HUES48 (cell line): ENCODE results near the gene HSPG2.
A peak's percentile ranks its signal among the peaks of the same experiment; 100 is the strongest.

Experiments used
- H3K27ac ChIP-seq: one replicate; pipeline ENCODE4 v1.7.0; 2013; ENCODE audit warnings: low read depth, low read length, inconsistent platforms
- H3K27me3 ChIP-seq: 2 replicates; pipeline ENCODE4 v1.6.1; 2013; ENCODE audit warnings: mild to moderate bottlenecking, low read length; ENCODE audit not compliant: control insufficient read depth, insufficient read depth
- H3K36me3 ChIP-seq: 2 replicates; pipeline ENCODE4 v1.6.1; 2013; ENCODE audit warnings: low read length; ENCODE audit not compliant: control insufficient read depth, insufficient read depth
- H3K4me1 ChIP-seq: 2 replicates; pipeline ENCODE4 v1.6.1; 2013; ENCODE audit warnings: mild to moderate bottlenecking, low read length; ENCODE audit not compliant: control insufficient read depth, insufficient read depth
- H3K4me3 ChIP-seq: 2 replicates; pipeline ENCODE4 v1.5.1; 2013; ENCODE audit warnings: mild to moderate bottlenecking, low read depth, low read length
- H3K9ac ChIP-seq: 2 replicates; pipeline ENCODE4 v1.6.1; 2013; ENCODE audit warnings: mild to moderate bottlenecking, low read depth, low read length, moderate library complexity
- H3K9me3 ChIP-seq: 2 replicates; pipeline ENCODE4 v1.6.1; 2013; ENCODE audit warnings: low read length; ENCODE audit not compliant: control insufficient read depth, insufficient read depth

The HSPG2 gene

DNA sequence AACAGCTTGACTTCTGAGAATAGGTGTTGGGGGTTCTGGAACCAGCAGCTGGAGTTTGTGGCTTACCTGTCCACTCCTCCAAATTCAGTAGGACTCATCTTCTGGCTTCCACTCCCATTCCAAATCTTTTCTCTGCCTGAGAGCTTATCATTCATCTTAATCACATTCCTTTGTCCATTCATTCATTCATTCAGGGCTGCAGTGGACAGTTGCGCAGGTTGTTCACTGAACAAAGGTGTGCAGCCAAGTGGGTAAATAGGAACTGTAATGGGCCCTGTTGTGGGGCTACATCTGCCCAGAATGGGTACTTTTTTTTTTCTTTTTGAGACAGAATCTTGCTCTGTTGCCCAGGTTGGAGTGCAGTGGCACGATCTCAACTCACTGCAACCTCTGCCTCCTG is 3.4 kb upstream of the HSPG2 start:
- Histone ChIP-seq H3K4me3 (no peak overlapping the region), H3K9ac (no peak overlapping the region), H3K9me3 (no peaks in the 10 kb centered on the region), H3K27me3 (no peaks in the 10 kb centered on the region; the same call in 1 of the 2 replicates), H3K4me1 (peaks cover 26% of the 10 kb centered on the region), H3K27ac (no peak overlapping the region), H3K36me3 (no peaks in the 10 kb centered on the region)

DNA sequence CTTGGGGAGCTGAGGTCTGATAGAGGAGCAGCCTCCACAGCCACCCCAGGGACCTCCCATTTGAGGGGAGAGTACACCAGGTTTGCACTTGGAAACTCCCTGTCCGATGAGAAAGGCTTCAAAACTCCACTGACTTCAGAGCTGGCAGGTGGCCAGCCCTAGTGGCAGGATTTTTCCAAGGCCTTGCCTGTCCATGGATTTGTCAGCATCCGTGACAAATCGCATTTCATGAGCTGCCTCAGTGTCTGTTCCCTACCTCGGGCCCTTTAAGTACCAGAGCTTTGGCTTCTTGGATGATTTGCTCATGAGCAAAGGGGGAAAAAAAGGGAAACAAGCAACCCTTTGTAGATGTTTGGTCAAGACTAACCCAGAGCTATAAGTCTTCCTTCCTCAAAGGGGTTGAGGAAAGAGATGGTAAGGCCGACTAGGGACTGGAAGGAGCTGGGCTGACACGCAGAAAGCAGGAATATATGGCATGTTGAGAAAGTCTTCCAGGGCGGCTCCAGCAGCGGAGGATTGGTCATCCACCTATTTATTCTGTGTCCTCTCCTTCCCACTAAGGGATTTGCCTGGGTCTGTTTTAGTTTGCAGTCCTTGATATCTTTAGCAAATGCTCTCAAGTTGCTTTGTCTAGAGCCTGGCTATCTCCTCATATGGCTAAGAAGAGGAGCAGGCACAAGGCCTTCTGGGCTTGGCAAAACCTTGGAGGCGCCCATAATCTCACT is 2.7 kb upstream of the HSPG2 start:
- Histone ChIP-seq H3K36me3 (no peaks in the 10 kb centered on the region), H3K27me3 (no peaks in the 10 kb centered on the region; the same call in 1 of the 2 replicates), H3K9me3 (no peaks in the 10 kb centered on the region), H3K4me1 (peaks cover 31% of the 10 kb centered on the region), H3K9ac (no peak overlapping the region), H3K27ac (no peak overlapping the region), H3K4me3 (no peak overlapping the region)

DNA sequence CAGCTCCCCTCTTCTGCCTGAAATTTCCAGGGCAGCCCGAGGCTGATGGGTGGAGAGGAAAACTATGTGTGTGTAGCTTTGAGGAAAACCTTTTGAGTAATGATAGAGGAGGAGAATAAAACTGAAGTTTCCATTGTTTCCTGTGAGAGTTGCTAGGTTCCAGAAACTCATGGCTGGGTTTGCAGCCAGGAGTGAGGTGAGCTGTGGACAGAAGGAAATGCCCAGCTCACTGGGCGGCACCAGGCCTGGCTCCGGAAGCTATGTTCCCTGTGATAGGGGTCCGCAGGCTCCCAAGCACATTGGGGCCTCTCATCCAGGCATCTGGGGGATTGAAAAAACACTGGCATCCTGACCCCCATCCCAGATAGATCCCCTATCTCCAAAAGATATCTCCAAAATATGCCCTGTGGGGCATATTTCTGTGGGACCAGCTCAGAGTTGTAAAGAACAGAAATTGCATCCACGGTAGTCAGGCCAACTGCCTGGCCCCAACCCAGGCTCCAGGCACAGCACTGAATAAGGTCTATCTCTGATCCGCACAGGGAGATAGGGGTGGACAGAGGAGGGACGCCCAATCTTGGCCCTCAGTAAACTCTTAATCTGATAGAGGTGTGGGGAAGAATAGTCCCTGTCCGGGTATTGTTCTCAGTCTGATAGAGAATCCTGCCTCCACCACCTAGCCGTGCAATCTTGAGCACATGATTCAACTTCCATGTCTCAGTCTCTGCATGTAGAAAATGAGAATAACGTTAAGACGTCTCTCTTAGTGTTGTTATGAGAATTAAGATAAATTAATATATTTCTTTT is 1.8 kb upstream of the HSPG2 start:
- Histone ChIP-seq H3K27me3 (no peaks in the 10 kb centered on the region; the same call in 1 of the 2 replicates), H3K27ac (no peak overlapping the region), H3K4me1 (peaks cover 27% of the 10 kb centered on the region), H3K36me3 (no peaks in the 10 kb centered on the region), H3K9ac (no peak overlapping the region), H3K4me3 (no peak overlapping the region), H3K9me3 (no peaks in the 10 kb centered on the region)

DNA sequence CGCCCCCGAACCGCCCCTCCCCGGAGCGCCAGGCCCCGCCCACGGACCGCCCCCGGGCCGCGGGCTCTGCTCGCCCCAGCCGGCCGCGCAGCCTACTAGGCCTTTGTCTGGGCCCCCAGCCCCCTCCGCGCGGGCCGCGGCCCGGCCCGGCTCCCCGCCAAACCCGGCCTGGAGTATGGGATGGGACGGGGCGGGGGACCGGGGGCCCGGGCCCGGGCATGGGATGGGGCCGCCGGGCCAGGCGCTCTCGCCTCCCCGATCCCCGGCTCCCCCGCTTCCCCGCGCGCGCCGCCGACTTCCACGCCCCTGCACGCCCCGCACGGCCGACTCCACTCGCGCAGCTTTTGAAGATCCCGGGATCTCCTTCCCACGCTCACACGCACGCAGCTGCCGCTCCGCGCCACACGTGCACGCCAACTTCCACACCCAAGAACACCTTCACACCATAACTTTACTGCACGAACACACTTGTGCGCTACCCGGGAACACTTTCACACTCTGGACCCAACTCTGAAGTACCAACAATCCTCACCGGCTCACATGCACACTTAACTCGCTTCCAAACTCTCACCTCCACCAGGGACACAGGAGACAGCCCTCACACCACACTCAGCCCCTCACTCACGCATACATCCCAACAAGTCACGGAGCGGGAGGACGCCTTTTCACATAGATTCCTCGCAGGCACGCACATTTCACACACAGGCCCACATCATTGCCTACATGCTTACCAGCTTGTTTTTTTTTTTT is 437 bp upstream of the HSPG2 start:
- peaks cover 36% of the 10 kb centered on the region for H3K4me1 ChIP-seq
- no peaks in the 10 kb centered on the region for H3K9me3 ChIP-seq
- H3K36me3 ChIP-seq = no peaks in the 10 kb centered on the region
- H3K27me3 ChIP-seq = no peaks in the 10 kb centered on the region; the same call in 1 of the 2 replicates
- peak overlapping the region; percentile 60 for H3K4me3 ChIP-seq
- H3K9ac ChIP-seq = peak overlapping the region; percentile 78
- no peak overlapping the region for H3K27ac ChIP-seq

DNA sequence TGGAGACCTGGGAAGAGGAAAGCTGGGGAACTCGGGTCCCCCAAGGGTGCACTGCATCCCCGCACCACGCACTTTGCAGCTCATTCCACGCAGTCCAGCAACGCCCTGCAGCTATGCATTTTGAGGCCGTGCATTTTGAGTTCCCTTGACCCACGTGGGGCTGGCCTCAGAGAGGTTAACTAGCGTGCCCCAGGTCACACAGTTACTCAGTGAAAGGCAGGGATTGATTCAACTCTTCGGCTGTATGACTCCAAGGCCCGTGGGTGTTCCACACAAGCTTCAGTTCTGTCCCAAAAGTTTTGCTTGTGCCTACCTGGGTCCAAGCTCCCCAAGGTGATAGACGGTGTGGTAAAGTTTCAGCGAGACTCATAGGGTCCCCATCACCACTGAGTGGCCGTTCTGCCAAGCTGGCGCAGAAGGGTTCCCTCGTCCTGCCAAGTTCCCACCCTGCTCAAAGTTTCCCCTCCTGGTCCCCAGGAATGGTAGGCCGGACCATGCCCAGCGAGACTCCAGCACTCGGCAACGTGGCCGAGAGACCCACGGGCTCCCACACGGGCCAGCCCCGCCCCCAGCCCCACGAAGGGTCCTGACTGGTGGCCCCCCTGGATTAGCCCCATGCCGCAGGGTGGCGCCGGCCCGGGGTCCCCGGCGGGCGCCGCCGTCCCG is 611 bp downstream of the HSPG2 start:
- no peaks in the 10 kb centered on the region for H3K36me3 ChIP-seq
- no peaks in the 10 kb centered on the region for H3K9me3 ChIP-seq
- no peaks in the 10 kb centered on the region; the same call in 1 of the 2 replicates for H3K27me3 ChIP-seq
- H3K4me1 ChIP-seq = peaks cover 42% of the 10 kb centered on the region
- peak overlapping the region; percentile 78 for H3K4me3 ChIP-seq
- H3K9ac ChIP-seq = peak overlapping the region; percentile 51
- peak overlapping the region; percentile 42 for H3K27ac ChIP-seq

DNA sequence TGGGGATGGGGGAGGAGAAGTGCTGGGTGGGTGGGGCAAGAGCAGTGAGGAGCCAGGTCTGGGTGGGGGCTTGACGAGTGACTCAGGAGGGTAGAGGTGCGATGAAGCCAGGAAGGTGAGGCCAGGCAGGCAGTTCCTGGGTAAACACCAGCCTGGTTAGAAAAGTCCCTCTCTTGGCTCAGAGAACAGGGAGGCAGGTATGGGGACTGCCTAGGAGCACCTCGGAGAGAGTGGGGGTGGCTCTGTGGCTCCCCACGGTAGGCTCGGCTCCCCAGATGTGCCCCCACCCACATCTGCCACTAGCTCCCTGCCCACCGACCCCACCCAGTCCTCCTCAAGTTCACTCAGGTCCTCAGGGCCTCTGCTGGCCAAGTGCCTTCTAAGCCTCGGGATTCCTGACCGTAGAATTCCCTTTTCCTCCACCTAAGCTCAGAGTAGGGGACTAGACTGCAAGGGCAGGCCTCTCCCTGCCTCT is 1.2 kb downstream of the HSPG2 start:
- no peaks in the 10 kb centered on the region; the same call in 1 of the 2 replicates for H3K27me3 ChIP-seq
- H3K9ac ChIP-seq = peak overlapping the region; percentile 51
- peak overlapping the region; percentile 78 for H3K4me3 ChIP-seq
- no peaks in the 10 kb centered on the region for H3K9me3 ChIP-seq
- H3K36me3 ChIP-seq = 0 out of 2 replicates have a peak, but pooled peaks cover 2% of the 10 kb centered on the region
- peak overlapping the region; percentile 42 for H3K27ac ChIP-seq
- peaks cover 42% of the 10 kb centered on the region for H3K4me1 ChIP-seq

DNA sequence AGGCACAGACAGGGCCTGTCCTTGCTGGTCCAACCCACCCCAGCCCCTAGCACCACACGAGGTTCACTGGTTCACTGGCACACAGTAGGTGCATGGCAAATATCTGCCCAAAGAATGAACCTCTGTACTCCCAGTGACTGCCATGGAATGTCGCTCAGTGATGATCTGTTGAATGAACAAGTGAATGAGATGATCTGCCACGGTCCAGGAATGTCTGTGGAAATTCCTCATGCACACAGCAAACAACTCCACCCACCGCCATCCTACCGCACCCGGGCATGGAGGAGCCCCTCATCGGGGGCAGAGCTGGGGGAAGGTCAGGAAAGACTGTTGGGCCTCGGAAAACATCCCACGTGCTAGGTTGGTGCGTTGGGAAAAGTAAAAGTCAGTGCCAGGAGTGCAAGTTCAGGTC is 1.7 kb downstream of the HSPG2 start:
- Histone ChIP-seq H3K36me3 (0 out of 2 replicates have a peak, but pooled peaks cover 4% of the 10 kb centered on the region), H3K4me1 (peaks cover 42% of the 10 kb centered on the region), H3K9ac (no peak overlapping the region), H3K27ac (peak overlapping the region; percentile 42), H3K27me3 (no peaks in the 10 kb centered on the region; the same call in 1 of the 2 replicates), H3K9me3 (no peaks in the 10 kb centered on the region), H3K4me3 (no peak overlapping the region)

DNA sequence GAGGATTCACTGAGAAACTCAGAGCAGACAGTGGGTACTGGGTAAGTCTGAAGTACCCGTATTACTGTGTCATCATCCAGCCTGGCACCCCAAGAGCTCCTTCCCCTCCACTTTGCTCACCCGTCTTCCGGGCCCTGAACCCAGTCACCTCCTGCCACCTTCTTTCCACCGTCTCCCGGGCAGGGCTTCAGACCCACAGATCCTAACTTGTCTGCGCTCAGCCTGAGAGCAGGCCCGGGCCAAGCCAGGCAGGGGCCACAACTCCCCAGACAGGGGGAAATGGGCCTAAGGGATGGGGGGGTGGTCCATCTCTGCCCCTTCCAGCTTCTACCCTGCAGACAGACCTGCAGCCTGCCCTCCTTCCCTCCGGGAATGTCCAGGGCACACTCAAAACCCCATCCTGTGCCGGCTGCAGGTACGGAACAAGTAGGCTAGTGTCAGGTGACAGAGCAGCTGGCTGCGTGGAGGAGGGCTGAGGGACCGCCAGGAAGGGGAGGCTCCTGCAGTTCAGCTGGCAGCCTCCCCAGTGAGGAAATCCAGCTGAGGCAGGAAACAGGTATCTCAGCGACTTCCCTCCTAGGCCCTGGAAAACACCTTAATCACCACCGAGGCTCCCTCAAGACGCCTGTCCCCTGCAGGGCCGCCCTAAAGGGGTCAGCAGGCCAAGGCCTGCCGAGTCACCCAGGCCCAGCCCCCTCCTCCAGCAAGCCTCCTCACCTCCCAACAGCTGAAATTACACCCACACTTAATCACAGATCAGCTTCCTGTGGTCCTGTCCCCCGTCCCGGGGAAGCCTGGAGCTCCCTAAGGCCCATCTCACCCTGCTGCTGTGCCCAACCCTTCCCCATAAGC is 3.5 kb downstream of the HSPG2 start:
- no peak overlapping the region for H3K9ac ChIP-seq
- H3K4me3 ChIP-seq = no peak overlapping the region

DNA sequence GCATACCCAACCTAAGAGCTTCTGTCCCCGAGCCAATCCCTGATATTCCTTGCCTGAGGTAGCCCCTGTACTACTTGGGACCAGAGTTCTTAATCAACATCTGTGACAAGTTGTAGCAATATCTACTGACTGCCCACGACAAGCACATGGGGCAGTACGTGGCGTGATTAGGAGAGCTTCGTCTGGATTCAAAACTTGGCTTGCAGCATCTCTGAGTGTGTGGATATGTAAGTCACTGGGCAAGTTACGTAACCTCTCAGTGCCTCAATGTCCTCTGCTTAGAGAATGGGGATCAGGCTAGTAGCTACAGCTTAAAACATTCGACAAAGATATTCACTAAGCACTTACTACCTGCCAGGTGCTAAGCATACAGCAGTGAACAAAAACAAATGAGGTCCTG is 5.0 kb downstream of the HSPG2 start:
- Histone ChIP-seq H3K27me3 (no peaks in the 10 kb centered on the region; the same call in 1 of the 2 replicates), H3K27ac (no peak overlapping the region), H3K36me3 (0 out of 2 replicates have a peak, but pooled peaks cover 4% of the 10 kb centered on the region), H3K9me3 (no peaks in the 10 kb centered on the region), H3K9ac (no peak overlapping the region), H3K4me1 (peaks cover 37% of the 10 kb centered on the region), H3K4me3 (no peak overlapping the region)

More for the DNA sequence above, 3.5 kb downstream of the HSPG2 start:
- 0 out of 2 replicates have a peak, but pooled peaks cover 4% of the 10 kb centered on the region for H3K36me3 ChIP-seq
- H3K4me1 ChIP-seq = peaks cover 42% of the 10 kb centered on the region
- no peaks in the 10 kb centered on the region; the same call in 1 of the 2 replicates for H3K27me3 ChIP-seq
- H3K27ac ChIP-seq = peak overlapping the region; percentile 52
- no peaks in the 10 kb centered on the region for H3K9me3 ChIP-seq
